Non-pigmented ciliary epithelial cell (primary cell): ENCODE results near the gene PHLDB1.

ENCODE experiments used
- DNase-seq: peaks from one replicate; pipeline ENCODE4 v3.0.0-alpha.2; 2010; ENCODE audit warnings: low read depth

Gene PHLDB1

DNA sequence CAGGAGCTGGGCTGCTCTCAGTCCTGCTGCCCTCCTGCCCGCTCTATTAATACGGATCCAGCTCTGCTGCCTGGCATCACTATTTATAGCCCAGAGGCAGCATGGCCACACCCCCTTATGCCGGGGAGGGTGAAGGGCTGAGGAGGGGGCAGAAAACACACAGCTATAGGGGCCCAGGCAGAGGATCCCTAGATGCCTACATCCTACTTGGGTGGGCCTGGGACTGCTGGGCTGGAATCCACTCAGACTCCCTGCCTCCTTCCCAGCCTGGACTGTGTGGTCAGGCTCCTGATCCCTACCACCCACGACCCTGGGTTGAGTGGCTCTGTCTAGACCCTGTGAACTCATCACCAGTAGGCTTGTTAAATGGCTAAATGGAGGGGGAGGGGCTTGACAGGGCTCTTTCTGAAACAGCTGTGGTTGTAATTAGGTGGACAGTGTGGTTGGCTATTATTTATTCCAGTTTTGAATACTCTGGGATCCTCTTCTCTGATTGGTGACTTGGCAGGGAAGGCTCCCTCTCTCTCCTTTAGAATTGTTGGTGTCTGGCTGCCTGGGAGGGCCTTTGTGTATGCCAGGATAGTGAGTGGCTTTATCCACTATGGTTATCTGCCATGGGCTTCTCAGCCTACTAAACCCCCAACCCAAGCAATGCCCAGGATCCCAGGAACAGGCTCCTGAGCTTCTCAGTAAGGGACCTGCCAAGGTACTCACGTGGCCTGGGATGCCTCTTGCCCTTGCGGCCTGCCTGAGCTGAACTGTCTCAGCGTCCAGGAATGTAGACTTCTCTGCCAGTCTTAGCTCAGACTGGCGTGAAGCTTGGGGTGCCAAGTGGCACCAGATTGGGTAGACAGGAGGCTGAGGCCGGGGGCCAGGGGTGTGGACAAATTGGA lies 15.2 kb downstream of the PHLDB1 start:
- no peak for DNase-seq

DNA sequence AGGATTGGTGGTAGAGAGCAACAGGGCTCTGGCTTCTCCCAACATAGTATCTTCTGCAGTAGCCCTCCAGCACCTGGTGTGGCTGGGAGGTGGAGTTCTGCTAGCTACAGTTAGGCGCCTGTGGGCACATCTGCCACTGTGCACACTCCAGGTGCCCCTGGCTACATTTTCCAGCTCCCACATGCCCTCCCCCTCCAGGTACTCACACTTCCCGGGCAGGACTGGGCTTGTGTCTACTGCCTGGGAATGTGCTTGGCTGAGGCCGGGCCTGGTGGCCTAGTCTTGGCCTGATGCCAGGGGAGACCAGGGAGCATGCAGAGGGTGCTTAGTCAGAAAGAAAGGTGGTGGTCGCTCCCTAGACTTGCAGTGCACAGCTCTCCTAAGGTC lies 15.8 kb downstream of the PHLDB1 start:
- DNase-seq: no peak

- no peak for DNase-seq
These were observed 17.7 kb downstream of the PHLDB1 start for GRCh38 chr11:118625036-118625690.

- DNase-seq: no peak
These were observed 18.6 kb downstream of the PHLDB1 start for GRCh38 chr11:118625976-118626375.

- DNase-seq: no peak
These were observed 20.2 kb downstream of the PHLDB1 start for GRCh38 chr11:118627566-118627965.

GRCh38 chr11:118628031-118628430 lies 20.6 kb downstream of the PHLDB1 start:
- DNase-seq: no peak

DNA sequence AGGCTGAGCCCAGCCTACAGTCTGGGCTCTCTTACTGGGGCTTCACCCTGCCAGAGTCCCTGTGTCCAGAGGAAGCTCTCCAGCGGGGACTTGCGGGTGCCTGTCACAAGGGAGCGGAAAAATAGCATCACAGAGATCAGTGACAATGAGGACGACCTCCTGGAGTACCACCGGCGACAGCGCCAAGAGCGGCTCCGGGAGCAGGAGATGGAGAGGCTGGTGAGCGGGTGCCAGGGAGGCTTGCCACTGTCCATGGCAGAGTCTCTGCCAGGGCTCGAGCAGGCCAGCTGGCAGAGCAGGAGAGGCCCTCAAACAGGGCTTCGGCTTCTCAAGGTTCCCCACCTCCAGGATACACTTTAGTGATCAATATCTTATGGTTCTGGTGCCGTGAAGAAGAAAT lies 21.0 kb downstream of the PHLDB1 start:
- DNase-seq: no peak

DNA sequence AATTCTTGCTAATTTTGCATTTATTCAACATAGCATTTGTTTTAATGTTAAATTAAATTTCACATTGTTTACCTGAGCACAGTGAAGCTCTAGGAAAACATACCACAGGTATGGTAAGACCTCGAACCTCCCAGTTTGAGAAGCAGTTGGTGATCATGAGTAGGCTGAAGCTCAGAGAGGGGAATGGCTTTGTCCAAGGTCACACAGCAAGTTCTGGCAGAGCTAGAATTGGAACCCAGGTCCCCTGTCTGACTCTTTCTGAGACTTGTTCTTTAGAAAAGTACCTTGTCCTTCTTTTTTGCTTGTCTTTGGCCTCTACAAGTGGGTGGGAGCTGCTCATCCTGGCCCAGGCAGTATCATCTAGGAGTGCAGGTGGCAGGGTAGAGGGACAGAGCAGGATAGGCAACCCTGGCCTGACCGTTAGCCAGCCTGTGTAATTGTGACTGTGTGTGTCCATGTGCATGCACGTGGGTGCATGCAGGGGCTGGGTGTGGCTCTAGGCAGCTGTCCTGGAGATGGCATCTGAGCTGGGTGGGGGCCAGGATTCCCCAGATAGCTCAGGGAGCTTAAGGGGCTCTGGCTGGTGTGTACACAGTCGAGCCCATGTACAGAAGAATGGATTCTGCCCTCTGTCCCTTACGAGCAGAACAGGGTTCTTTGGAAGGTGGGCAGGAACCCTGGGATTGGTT lies 21.6 kb downstream of the PHLDB1 start:
- DNase-seq: no peak

DNA sequence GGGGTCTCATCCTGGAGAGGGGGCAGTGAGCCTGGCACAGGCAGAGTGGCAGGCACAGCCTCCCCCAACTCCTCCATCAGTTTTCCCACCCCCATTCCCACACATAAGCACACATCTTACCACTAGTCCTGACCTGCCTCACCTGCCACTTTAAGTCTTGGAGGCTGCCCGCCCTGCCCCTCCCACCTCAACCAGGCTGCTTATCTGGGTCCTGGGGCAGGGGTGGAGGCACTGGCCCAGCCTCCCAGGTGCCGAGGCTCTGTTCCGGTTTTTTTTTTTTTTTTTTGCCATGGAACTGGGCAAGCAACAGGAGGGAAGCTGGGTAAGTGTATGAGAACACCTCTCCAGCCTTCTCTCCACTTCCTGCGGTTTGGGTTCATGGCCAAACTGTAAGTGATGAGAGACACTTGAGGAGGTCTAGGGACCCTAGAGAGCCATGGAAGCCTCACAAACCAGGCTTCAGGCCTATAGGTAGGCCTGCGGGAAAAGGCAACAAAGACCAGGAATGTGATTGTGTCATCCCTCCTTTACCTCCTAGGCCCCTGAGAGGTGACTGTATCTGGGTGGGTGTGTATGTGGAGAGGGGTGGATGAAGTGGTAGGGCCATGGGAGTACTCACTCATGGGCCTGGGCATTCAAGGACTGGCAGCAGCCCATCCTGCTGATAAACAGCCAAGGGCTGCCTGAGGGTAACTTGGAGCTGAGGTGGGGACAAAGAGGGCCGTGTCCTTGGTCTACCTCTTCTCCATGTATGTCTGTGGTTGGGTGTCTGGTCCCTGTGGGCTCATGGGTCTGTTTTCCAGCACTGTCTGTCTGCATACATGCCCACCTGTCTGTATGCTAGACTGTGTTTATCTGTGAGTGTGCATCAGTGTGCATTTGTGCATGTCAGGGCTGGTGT lies 22.6 kb downstream of the PHLDB1 start:
- no peak for DNase-seq

GRCh38 chr11:118631142-118631909 lies 23.9 kb downstream of the PHLDB1 start:
- DNase-seq: no peak

DNA sequence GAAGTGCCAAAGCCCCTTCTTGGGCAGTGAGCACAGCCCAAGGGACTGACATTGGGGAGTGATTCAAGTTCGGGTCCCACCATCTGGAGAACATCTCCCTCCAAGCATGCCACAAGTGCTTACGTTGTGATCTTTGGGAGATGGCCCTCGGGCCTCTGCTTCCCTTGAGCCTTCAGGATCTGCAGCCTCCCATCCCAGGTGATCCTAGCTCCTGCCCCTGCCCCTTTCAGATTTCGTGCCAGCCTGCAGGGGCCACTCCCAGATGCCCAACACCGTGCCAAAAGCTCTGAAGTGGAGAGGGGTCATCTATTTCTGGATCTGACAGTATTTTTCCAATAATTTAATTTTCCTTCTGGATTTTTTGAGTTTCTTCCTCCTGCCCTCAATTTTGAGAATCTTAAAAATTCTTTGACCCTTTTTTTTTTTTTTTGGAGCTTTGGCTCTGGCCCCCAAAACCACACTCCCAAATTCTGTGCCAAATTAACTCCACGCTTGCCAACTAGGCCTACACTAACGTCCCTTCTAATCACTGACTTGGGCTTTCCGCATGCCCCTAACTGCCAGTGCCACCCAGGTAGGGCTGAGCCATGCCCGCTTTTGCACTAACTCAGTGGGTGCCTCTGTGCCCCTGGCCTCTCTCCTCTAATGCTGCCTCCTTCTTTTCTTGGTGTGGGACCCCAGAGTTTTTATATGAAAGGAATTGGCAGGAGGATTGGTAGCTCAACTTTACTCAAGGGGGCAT lies 25.3 kb downstream of the PHLDB1 start:
- no peak for DNase-seq

- DNase-seq: no peak
These were observed 25.9 kb downstream of the PHLDB1 start for GRCh38 chr11:118633319-118633690.

GRCh38 chr11:118633979-118634378 lies 26.6 kb downstream of the PHLDB1 start:
- DNase-seq: no peak

GRCh38 chr11:118634431-118635236 lies 27.2 kb downstream of the PHLDB1 start:
- DNase-seq: no peak

DNA sequence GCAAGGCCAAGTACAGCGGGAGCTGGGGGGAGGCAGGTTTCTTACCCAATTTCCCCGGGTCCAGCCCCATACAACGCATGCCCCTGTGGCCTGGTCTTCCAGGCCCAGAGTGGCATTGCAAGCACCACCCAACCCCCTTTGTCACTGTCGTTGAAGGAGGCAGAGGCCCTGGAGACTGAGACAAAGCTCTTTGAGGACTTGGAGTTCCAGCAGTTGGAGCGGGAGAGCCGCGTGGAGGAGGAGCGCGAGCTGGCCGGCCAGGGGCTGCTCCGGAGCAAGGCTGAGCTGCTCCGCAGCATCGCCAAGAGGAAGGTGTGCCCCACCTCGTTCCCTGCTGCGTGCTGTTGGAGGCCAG lies 27.8 kb downstream of the PHLDB1 start:
- DNase-seq: no peak

- no peak for DNase-seq
These were observed 28.2 kb downstream of the PHLDB1 start for GRCh38 chr11:118635642-118636041.

- no peak for DNase-seq
These were observed 29.3 kb downstream of the PHLDB1 start for GRCh38 chr11:118636569-118637290.

DNA sequence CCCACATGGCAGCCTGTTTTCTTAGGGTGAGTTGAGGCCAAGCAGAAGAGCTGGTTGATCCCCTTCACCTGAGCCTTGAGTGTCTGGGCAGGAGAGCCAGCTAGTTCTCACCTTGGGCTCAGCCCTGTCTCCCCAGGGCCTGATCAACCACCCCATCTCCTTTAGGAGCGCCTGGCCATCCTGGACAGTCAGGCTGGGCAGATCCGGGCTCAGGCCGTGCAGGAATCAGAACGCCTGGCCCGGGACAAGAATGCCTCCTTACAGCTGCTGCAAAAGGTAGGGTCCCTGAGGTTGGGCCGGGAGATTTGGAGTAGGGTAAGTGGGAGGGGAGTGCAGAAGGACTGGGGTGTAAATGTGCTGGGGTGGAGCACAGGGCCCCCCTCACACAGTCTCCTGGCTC lies 31.3 kb downstream of the PHLDB1 start:
- no peak for DNase-seq

- no peak for DNase-seq
These were observed 32.5 kb downstream of the PHLDB1 start for GRCh38 chr11:118639899-118640298.
